ENCODE results near the gene NHLRC2. TPM values are rescaled to one million over a fixed set of nuclear protein-coding genes. Genes with fewer than 3 reads are reported as not detected.

NHLRC2 gene
- total RNA-seq (2022) (30.8 and 37.4 TPM in 2 replicates), Bru-seq, nascent RNA (percentile 92 among the genes with signal in this experiment), BruChase-seq, experiment 1, labeled RNA remaining after a 2-hour chase (percentile 93 among the genes with signal in this experiment), BruChase-seq, experiment 2, labeled RNA remaining after a 6-hour chase (percentile 88 among the genes with signal in this experiment)
- long read RNA-seq, full-length matches to known transcripts: 3 of 5 reads
- long read RNA-seq, partial matches to known transcripts: 1 of 5 reads
- long read RNA-seq, other reads (novel, unspliced or antisense): 1 of 5 reads

GRCh38 chr10:113854013-113854760 is at the start of gene NHLRC2, which contains the start of gene DCLRE1A:
Gene NHLRC2, plus strand, starts transcription at chr10:113854661. Its CDS starts 212 bp downstream, at chr10:113854873.
Gene DCLRE1A, minus strand, starts transcription at chr10:113854082. Its CDS starts 900 bp downstream, at chr10:113853182.
- Histone ChIP-seq H3K4me3 (ENCODE audit: low read depth, low read length) (peak within 1 kb of the TSS; percentile 94), H3K9me3 (no peaks in the 10 kb centered on the region), H3K36me3 (ENCODE audit: control insufficient read depth, insufficient read depth, low read length) (no peaks in the 10 kb centered on the region), H3K27me3 (replicated peaks; ENCODE audit: control insufficient read depth, insufficient read depth, low read length) (no peaks in the 10 kb centered on the region), H3K4me1 (peaks cover 18% of the 10 kb centered on the region)
- DNase-seq: peak; percentile 83
- ChIA-PET CTCF (no interaction called here), POLR2A (no interaction called here)
- Mint-ChIP-seq H3K36me3 (ENCODE audit: insufficient read depth, unreplicated experiment) (peaks cover 6% of the 10 kb centered on the region), H3K4me3 (ENCODE audit: unreplicated experiment) (peak within 1 kb of the TSS; percentile 98), H3K4me1 (ENCODE audit: low read depth, unreplicated experiment) (no peaks in the 10 kb centered on the region), H3K9me3 (ENCODE audit: unreplicated experiment) (no peaks in the 10 kb centered on the region), H3K27me3 (ENCODE audit: insufficient read depth, unreplicated experiment) (no peaks in the 10 kb centered on the region), H3K27ac (ENCODE audit: unreplicated experiment) (peak within 1 kb of the TSS; percentile 99)
- no peak for TF ChIP-seq CTCF (IDR thresholded peaks at IDR 0.05; ENCODE audit: insufficient read depth in 1 of 2, low read depth in 1 of 2, low read length in 1 of 2, severe bottlenecking in 1 of 2, unreplicated experiment in 1 of 2)
- BruUV-seq (replicated peaks): no TSS peak
- intact Hi-C loops (cut with micrococcal nuclease; ENCODE audit: unreplicated experiment): loop anchor here (5.0 kb wide), 2 partner anchors 117 to 147 kb away; no protein-coding TSS in a partner anchor

- no peak for DNase-seq
- H3K36me3 Mint-ChIP-seq (ENCODE audit: insufficient read depth, unreplicated experiment): no peaks in the 10 kb centered on the region
These were observed 48.0 kb upstream of the NHLRC2 start for GRCh38 chr10:113806503-113806902.

More at GRCh38 chr10:113806503-113806902, 48.0 kb upstream of the NHLRC2 start:
- POLR2A ChIA-PET: no interaction called here
- no peak for TF ChIP-seq CTCF (IDR thresholded peaks at IDR 0.05; ENCODE audit: insufficient read depth in 1 of 2, low read depth in 1 of 2, low read length in 1 of 2, severe bottlenecking in 1 of 2, unreplicated experiment in 1 of 2)
- Histone ChIP-seq H3K4me3 (ENCODE audit: low read depth, low read length) (no peak overlapping the region), H3K4me1 (no peaks in the 10 kb centered on the region), H3K9me3 (no peaks in the 10 kb centered on the region), H3K27me3 (replicated peaks; ENCODE audit: control insufficient read depth, insufficient read depth, low read length) (no peaks in the 10 kb centered on the region), H3K36me3 (ENCODE audit: control insufficient read depth, insufficient read depth, low read length) (no peaks in the 10 kb centered on the region)
- CTCF ChIA-PET: interaction anchor here (0.6 kb wide), 2 partner anchors 28 to 57 kb away, joined by 3 to 6 read pairs; no protein-coding TSS in a partner anchor
- H3K27me3 Mint-ChIP-seq (ENCODE audit: insufficient read depth, unreplicated experiment): peaks cover 2% of the 10 kb centered on the region
- H3K27ac Mint-ChIP-seq (ENCODE audit: unreplicated experiment): no peak overlapping the region
- BruUV-seq (replicated peaks): no TSS peak
- H3K9me3 Mint-ChIP-seq (ENCODE audit: unreplicated experiment): no peaks in the 10 kb centered on the region
- H3K4me3 Mint-ChIP-seq (ENCODE audit: unreplicated experiment): no peak overlapping the region
- H3K4me1 Mint-ChIP-seq (ENCODE audit: low read depth, unreplicated experiment): no peaks in the 10 kb centered on the region
- intact Hi-C loops (cut with micrococcal nuclease; ENCODE audit: unreplicated experiment): no loop called here

Measured in Caco-2 (cell line).